GM19397 (cell line): ENCODE measurements around the gene PHLPP2.
"Not testable (repeated sequence)": the region's sequence is repeated elsewhere in the genome, so short reads cannot be mapped to it uniquely, and the experiment has no call there.

Experiments used
- ATAC-seq: cut with Tn5 transposase; IDR thresholded peaks from one replicate; pipeline ENCODE4 v1.9.1; 2021; ENCODE audit warnings: mild to moderate bottlenecking, moderate library complexity; ENCODE audit not compliant: unreplicated experiment

The PHLPP2 gene

GRCh38 chr16:71723537-71724319, 773 bp downstream of the PHLPP2 start:
- ATAC-seq = peak; percentile 79

- ATAC-seq = peak; percentile 33
Measured at GRCh38 chr16:71722801-71723536, 1.5 kb downstream of the PHLPP2 start.

DNA sequence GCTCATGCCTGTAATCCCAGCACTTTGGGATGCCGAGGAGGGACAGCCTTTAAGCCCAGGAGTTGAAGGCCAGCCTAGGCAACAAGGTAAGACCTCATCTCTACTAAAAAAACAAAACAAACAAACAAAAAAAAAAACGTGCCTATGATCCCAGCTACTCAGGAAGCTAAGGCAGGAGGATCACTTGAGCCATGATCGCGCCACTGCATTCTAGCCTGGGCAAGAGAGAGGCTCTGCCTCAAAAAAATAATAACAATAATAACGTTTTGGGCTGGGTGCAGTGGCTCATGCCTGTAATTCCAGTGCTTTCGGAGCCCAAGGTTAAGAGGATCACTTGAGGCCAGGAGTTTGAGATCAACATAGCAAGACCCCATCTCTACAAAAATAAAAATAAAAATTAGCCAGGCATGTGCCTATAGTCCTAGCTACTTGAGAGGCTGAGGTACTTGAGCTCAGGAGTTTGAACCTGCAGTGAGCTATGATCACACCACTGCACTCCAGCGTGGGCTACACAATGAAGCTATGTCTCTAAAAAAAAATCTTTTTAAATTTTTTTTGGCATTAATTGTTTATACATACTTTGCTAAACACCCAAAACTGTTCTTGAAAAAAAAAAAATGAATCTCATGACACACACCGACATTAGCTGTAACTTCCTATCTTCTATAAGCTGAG, 3.3 kb downstream of the PHLPP2 start:
- no peak for ATAC-seq

- no peak for ATAC-seq
Measured at GRCh38 chr16:71712501-71712900, 12.0 kb downstream of the PHLPP2 start.

- no peak for ATAC-seq
Measured at GRCh38 chr16:71711789-71712188, 12.7 kb downstream of the PHLPP2 start.

DNA sequence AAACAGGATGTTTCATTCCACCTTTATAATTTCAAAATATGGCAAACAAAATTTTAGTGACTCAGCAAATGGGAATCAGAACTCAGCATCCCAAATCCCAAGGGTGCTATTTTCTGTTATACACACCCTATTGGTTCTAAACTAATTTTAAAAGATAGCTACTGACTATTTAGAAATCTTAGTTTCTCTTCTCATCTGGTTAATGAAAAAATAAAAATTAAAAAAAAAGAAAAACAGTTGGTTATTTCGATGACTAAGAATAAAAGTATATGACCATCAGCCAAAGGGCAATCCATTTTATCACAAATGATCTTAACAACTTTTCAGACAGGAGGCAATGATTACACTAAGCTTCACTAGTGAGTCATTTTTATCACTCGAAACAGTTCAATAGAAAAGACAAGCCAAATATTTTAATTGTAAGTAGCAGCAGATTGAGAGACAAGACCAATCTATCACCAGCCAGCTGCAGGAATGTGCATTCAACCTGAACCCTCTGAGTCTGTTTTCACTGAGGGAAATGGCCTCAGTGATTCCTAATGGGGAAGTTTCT, 15.2 kb downstream of the PHLPP2 start:
- ATAC-seq = no peak

DNA sequence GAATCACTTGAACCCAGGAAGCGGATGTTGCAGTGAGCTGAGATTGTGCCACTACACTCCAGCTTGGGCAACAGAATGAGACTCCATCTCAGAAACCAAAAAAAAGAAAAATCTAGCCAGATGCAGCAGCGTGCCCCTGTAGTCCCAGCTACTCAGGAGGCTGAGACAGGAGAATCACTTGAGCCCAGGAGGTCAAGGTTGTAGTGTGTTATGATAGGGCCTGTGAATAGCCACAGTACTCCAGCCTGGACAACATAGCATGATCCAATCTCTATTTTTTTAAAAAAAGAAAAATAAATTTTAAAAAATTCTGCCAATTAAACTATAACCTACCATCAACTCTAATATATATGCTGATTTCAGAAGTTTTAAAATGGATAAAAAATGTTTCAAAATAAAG, 15.8 kb downstream of the PHLPP2 start:
- no peak for ATAC-seq

DNA sequence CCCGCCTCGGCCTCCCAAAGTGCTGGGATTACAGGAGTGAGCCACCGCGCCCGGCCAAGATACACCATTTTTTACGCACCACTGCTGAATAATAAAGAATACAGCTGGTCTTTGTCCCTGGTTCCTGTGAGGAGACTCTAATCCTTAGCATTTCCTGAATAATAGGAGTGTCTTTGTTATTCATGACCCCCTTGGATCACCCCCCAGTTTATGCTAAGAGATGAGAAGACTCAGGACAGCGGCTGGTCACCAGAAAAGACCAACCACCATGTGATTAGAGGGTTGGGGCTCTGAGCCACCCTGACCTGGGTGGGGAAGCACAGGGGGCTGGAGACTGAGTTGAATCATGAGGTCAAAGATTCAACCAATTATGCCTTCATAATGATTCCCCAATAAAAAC, 17.3 kb downstream of the PHLPP2 start:
- ATAC-seq = no peak

DNA sequence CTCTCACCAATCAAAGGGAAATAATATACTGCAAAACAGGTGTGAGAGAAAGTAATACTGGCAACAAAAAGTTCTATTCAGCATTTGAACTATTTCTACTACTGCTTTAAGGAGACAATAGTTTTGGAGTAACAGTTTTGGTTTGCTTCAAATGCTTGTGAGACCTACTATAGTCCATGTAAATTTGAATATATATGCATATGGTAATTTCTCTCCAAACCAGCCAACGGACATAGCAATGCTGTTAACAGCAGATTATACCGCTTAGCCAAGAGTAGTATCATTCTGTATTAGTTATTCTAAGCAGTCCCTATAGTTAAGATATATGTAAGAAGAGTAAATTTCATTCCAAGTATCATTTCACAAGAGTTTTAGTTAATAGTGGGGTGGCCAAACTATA, 18.5 kb downstream of the PHLPP2 start:
- ATAC-seq = no peak

GRCh38 chr16:71703333-71703732, 21.2 kb downstream of the PHLPP2 start:
- ATAC-seq = no peak

- no peak for ATAC-seq
Measured at GRCh38 chr16:71700831-71701230, 23.7 kb downstream of the PHLPP2 start.

DNA sequence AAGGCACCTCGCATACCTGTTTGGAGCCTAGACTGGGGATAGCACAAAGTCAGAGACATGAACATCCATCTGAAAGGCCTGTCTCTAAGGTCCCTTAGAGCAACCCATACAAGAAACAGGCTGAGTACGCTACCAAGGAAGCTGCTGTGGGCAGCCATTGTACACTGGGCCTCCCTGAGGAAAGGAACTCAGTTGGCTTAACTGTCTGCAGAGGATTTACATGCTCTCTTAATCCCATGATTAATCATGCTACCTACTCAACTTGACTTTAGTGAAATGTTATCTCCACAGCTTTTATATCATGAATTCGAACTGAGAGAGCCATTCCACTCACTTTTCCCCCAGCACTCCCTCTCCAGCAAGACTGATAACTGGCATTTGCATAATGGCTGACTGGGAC, 26.0 kb downstream of the PHLPP2 start:
- ATAC-seq = no peak

DNA sequence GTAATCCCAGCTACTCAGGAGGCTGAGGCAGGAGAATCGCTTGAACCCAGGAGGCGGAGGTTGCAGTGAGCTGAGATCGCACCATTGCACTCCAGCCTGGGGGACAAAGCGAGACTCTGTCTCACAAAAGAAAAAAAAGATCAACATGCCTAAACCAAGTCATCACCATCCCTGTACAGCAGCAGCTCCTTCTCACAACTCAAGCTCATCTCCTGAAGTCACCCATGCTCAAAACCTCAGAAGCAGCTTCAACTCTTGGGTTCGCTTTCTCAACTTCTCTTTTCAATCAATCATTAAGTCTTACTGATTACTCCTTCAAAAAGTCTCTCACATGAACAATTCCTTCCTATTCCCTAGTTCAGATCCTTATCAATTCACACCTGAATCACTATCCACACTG, 31.3 kb downstream of the PHLPP2 start:
- ATAC-seq = no peak

GRCh38 chr16:71689901-71690300, 34.6 kb downstream of the PHLPP2 start:
- ATAC-seq = no peak

DNA sequence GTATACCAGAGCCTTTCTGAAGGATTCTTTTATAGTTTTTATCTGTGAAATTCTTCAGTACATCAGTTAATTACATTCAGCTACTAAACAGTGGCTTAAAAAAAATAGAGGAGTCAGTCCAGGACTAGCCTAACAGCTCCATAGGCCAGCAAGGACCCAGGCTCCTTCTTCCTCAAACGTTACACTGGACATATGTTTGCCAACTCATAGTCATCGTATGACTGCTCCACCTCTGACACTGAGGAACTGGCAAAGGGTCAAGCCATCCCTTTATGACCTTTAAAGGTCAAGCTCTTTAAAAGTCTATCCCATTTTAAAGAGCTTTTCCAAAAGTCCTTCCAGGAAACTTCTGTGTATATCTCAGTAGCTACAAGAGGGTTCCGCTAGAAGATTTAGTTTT, 36.6 kb downstream of the PHLPP2 start:
- no peak for ATAC-seq

DNA sequence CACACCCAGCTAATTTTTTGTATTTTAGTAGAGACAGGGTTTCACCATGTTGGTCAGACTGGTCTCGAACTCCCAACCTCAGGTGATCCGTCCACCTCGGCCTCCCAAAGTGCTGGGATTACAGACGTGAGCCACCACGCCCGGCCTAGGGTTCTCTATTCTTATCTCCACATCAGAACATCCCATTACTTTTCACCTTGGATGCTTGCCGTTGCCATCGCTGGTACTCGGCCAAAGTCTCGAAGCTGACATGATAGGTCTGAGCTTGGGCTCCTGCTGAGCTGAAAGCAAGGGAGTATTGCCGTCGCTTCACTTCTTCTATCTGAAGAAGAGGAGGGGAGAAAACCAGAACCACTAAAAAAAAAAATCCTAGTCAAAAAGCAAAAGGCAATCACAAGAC, 40.2 kb downstream of the PHLPP2 start:
- ATAC-seq = not testable (repeated sequence)

- ATAC-seq = no peak
Measured at GRCh38 chr16:71681360-71681759, 43.1 kb downstream of the PHLPP2 start.

- ATAC-seq = no peak
Measured at GRCh38 chr16:71676236-71676635, 48.3 kb downstream of the PHLPP2 start.

- no peak for ATAC-seq
Measured at GRCh38 chr16:71675380-71675779, 49.1 kb downstream of the PHLPP2 start.

DNA sequence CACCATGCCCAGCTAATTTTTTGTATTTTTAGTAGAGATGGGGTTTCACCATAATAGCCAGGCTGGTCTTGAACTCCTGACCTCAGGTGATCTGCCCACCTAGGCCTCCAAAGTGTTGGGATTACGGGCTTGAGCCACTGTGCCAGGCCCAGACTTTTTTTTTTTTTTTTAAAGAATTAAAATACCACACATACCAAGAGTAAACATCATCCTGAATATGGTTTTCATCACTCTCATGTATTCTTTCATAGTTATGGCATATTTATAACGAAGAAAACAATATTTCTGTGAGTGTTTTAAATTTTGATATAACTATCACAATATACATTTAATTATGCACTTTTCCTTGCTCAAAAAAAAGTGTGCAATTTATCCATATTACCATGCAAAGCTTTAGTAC, 50.3 kb downstream of the PHLPP2 start:
- ATAC-seq = no peak

- ATAC-seq = no peak
Measured at GRCh38 chr16:71673582-71673973, 50.9 kb downstream of the PHLPP2 start.
